ENCODE measurements around the gene EIF2S2.

Gene EIF2S2

DNA sequence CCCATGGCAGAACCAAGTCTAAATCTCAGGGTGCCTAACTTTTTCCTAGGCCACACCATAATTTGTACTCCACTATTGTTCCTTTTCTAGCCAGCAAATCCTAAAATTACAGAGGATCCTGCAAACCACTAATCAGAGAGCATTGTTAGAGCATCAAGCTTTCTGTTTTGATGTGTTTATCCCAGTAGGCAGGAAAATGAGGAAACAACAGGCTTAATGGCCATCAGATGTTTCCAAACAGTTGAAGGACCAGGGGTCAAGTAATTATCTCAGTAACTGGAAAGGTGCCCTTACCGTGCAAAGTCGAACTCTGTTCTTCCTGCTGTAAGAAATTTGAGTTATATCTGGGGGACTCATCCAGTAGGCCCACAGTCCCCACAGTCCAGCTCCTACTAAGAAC is 59.6 kb downstream of the EIF2S2 start:
- Histone ChIP-seq H3K27me3 (replicated peaks) (no peaks in the 10 kb centered on the region), H3K4me3 (ENCODE audit: low read depth, low read length) (no peak overlapping the region), H3K27ac (no peak overlapping the region), H3K36me3 (replicated peaks) (no peaks in the 10 kb centered on the region)
- TF ChIP-seq CTCF (IDR thresholded peaks at IDR 0.05; ENCODE audit: low read depth, low read length, missing control alignments): no peak
- in situ Hi-C loops (cut with HindIII; ENCODE audit: low pct_ligation_motif_present, low sequenced_read_pairs): no loop called here
- DNase-seq: no peak

GRCh38 chr20:34049897-34050695 is 61.9 kb downstream of the EIF2S2 start:
- Histone ChIP-seq H3K27me3 (replicated peaks) (no peaks in the 10 kb centered on the region), H3K27ac (no peak overlapping the region), H3K36me3 (replicated peaks) (no peaks in the 10 kb centered on the region), H3K4me3 (ENCODE audit: low read depth, low read length) (no peak overlapping the region)
- TF ChIP-seq CTCF (IDR thresholded peaks at IDR 0.05; ENCODE audit: low read depth, low read length, missing control alignments): no peak
- in situ Hi-C loops (cut with HindIII; ENCODE audit: low pct_ligation_motif_present, low sequenced_read_pairs): no loop called here
- DNase-seq: no peak

DNA sequence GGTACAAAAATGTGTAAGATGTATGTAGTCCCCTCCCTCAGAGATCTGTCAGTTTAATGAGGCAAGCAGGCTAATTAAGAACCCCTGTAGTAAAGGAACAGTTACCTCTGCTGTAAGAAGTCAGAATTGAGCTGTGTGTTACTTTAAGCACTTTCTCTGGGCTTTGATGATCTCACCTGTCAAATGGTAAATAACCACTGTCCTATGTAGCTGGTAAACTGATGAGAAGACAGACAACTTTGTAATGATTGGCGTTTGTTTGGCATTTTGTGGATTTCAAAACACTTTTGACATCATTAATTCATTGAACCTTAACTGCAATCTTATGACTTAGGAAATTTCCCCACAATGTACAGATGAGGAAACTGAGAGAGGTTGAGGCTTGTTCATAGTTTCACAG is 62.7 kb downstream of the EIF2S2 start:
- Histone ChIP-seq H3K27ac (no peak overlapping the region), H3K36me3 (replicated peaks) (no peaks in the 10 kb centered on the region), H3K27me3 (replicated peaks) (no peaks in the 10 kb centered on the region), H3K4me3 (ENCODE audit: low read depth, low read length) (no peak overlapping the region)
- DNase-seq: no peak
- in situ Hi-C loops (cut with HindIII; ENCODE audit: low pct_ligation_motif_present, low sequenced_read_pairs): no loop called here
- no peak for TF ChIP-seq CTCF (IDR thresholded peaks at IDR 0.05; ENCODE audit: low read depth, low read length, missing control alignments)

GRCh38 chr20:34047917-34048316 is 64.1 kb downstream of the EIF2S2 start:
- Histone ChIP-seq H3K4me3 (ENCODE audit: low read depth, low read length) (no peak overlapping the region), H3K27ac (no peak overlapping the region), H3K27me3 (replicated peaks) (no peaks in the 10 kb centered on the region), H3K36me3 (replicated peaks) (no peaks in the 10 kb centered on the region)
- DNase-seq: no peak
- in situ Hi-C loops (cut with HindIII; ENCODE audit: low pct_ligation_motif_present, low sequenced_read_pairs): no loop called here
- TF ChIP-seq CTCF (IDR thresholded peaks at IDR 0.05; ENCODE audit: low read depth, low read length, missing control alignments): no peak

DNA sequence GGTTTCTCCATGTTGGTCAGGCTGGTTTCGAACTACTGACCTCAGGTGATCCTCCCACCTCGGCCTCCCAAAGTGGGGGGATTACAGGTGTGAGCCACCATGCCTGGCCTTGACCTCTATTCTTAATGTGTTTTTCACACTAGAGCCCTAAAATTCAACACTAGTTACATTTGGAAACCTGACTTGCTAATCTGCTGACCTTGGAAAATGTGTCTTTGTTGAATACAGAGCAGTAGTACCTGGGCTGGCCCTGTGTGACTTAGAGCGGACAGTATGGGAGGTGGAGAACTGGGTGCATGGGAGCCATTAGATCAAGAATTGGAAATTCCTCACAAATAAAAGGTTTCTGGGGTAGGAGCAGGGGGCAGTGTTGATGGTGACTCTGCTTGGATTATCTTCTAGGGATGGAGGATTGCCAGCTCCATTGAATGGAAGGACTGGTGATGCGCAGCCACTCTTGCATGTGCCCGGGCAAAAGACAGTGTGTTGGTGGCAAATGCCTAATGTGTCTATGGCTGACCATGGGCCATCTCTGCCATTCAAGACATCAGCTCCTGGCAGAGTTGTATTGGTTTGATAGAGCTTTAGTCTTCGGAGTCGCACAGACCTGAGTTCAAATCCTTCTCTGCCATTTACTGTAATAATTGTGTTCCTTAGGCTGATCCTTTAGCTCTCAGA is 64.9 kb downstream of the EIF2S2 start:
- no peak for DNase-seq
- in situ Hi-C loops (cut with HindIII; ENCODE audit: low pct_ligation_motif_present, low sequenced_read_pairs): no loop called here

More for the DNA sequence above, 64.9 kb downstream of the EIF2S2 start:
- TF ChIP-seq CTCF (IDR thresholded peaks at IDR 0.05; ENCODE audit: low read depth, low read length, missing control alignments): no peak
- Histone ChIP-seq H3K27ac (no peak overlapping the region), H3K27me3 (replicated peaks) (no peaks in the 10 kb centered on the region), H3K36me3 (replicated peaks) (no peaks in the 10 kb centered on the region), H3K4me3 (ENCODE audit: low read depth, low read length) (no peak overlapping the region)

All from brain microvascular endothelial cell (primary cell).